Measurements from ENCODE around the gene PSMC5.
"Not testable (repeated sequence)": the region's sequence is repeated elsewhere in the genome, so short reads cannot be mapped to it uniquely, and the experiment has no call there.

PSMC5 gene

DNA sequence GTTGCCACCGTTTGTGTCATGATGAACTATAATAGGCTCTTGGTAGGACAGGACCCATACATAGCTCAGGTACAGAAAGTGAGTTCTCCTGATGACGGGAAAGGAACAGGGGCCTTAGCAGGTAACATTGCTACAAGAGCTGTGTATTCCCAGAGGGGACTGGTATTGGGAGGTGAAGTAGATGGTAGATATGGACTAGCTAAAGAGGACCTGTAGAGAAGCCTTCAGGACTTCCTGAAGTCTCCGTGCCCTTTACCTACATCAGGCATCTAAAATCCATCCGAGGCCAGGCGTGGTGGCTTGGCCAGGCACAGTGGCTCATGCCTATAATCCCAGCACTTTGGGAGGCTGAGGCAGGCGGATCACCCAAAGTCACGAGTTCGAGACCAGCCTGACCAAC is 28.0 kb downstream of the PSMC5 start:
- TF ChIP-seq RAD21 (IDR thresholded peaks at IDR 0.05; ENCODE audit: low read depth) (no peak), CREB1 (IDR thresholded peaks at IDR 0.05; ENCODE audit: low read depth) (no peak), YY1 (IDR thresholded peaks at IDR 0.05; ENCODE audit: low read depth) (no peak), TCF12 (IDR thresholded peaks at IDR 0.05; ENCODE audit: low read depth) (no peak), EGR1 (IDR thresholded peaks at IDR 0.05) (no peak), TEAD4 (IDR thresholded peaks at IDR 0.05) (no peak), USF1 (IDR thresholded peaks at IDR 0.05) (no peak), ZBTB7A (IDR thresholded peaks at IDR 0.05; ENCODE audit: low read depth) (no peak), EP300 (IDR thresholded peaks at IDR 0.05; ENCODE audit: borderline replicate concordance) (no peak), FOXM1 (IDR thresholded peaks at IDR 0.05; ENCODE audit: borderline replicate concordance, low read depth) (no peak), NFIC (IDR thresholded peaks at IDR 0.05) (no peak), CEBPB (IDR thresholded peaks at IDR 0.05) (no peak), TAF1 (IDR thresholded peaks at IDR 0.05; ENCODE audit: low read depth) (no peak)
- TF ChIP-seq, protein P1, sequence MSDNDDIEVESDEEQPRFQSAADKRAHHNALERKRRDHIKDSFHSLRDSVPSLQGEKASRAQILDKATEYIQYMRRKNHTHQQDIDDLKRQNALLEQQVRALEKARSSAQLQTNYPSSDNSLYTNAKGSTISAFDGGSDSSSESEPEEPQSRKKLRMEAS (IDR thresholded peaks at IDR 0.05), result no peak
- TF ChIP-seq, protein P2, sequence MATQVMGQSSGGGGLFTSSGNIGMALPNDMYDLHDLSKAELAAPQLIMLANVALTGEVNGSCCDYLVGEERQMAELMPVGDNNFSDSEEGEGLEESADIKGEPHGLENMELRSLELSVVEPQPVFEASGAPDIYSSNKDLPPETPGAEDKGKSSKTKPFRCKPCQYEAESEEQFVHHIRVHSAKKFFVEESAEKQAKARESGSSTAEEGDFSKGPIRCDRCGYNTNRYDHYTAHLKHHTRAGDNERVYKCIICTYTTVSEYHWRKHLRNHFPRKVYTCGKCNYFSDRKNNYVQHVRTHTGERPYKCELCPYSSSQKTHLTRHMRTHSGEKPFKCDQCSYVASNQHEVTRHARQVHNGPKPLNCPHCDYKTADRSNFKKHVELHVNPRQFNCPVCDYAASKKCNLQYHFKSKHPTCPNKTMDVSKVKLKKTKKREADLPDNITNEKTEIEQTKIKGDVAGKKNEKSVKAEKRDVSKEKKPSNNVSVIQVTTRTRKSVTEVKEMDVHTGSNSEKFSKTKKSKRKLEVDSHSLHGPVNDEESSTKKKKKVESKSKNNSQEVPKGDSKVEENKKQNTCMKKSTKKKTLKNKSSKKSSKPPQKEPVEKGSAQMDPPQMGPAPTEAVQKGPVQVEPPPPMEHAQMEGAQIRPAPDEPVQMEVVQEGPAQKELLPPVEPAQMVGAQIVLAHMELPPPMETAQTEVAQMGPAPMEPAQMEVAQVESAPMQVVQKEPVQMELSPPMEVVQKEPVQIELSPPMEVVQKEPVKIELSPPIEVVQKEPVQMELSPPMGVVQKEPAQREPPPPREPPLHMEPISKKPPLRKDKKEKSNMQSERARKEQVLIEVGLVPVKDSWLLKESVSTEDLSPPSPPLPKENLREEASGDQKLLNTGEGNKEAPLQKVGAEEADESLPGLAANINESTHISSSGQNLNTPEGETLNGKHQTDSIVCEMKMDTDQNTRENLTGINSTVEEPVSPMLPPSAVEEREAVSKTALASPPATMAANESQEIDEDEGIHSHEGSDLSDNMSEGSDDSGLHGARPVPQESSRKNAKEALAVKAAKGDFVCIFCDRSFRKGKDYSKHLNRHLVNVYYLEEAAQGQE (IDR thresholded peaks at IDR 0.05; ENCODE audit: low read depth), result no peak

DNA sequence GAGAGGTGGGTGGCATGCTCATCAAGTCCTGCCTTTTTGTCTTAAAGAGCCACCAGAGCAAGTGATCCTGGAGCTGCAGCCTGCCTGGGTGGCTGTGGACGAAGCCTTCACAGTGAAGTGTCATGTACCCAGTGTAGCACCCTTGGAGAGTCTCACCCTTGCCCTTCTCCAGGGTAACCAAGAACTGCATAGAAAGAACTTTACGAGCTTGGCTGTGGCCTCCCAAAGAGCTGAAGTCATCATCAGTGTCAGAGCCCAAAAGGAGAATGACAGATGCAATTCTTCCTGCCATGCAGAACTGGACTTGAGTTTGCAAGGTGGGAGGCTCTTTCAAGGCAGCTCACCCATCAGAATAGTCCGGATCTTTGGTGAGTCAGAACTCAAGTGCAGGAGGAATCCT is 32.0 kb downstream of the PSMC5 start:
- TF ChIP-seq FOXM1 (IDR thresholded peaks at IDR 0.05; ENCODE audit: borderline replicate concordance, low read depth), result no peak
- no peak for TF ChIP-seq EP300 (IDR thresholded peaks at IDR 0.05; ENCODE audit: borderline replicate concordance)
- TF ChIP-seq CREB1 (IDR thresholded peaks at IDR 0.05; ENCODE audit: low read depth), result no peak
- no peak for TF ChIP-seq CEBPB (IDR thresholded peaks at IDR 0.05)
- no peak for TF ChIP-seq EGR1 (IDR thresholded peaks at IDR 0.05)
- TF ChIP-seq, protein P1 (IDR thresholded peaks at IDR 0.05), result no peak
- TF ChIP-seq RAD21 (IDR thresholded peaks at IDR 0.05; ENCODE audit: low read depth), result no peak
- TF ChIP-seq YY1 (IDR thresholded peaks at IDR 0.05; ENCODE audit: low read depth), result no peak
- TF ChIP-seq TCF12 (IDR thresholded peaks at IDR 0.05; ENCODE audit: low read depth), result no peak
- TF ChIP-seq TEAD4 (IDR thresholded peaks at IDR 0.05), result no peak
- TF ChIP-seq, protein P2 (IDR thresholded peaks at IDR 0.05; ENCODE audit: low read depth), result no peak

DNA sequence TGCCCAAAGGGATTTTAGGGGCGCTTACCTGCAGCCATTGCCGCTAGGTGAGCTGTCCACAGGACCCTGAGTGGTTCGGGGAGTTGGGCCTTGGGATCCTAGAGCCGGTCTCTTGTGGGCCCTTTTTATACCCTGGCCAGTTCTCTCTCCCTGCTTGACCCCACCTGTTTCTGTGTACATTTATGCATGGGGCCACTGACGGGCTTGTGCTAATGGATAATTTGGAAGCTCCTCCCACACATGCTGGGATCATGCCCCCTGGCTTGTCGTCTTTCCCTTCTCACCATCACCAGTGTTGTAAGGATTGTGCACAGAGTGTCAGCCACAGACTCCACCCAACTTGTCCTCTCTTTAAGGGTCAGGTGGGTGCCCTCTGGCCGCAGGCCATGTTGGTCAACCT is 46.3 kb downstream of the PSMC5 start, which contains the start of gene CSH2:
Gene CSH2, minus strand, starts transcription at position 101 of the 400 bp plus-strand sequence. Its CDS starts 63 bp downstream, at position 38.
- not testable (repeated sequence) for TF ChIP-seq FOXM1 (IDR thresholded peaks at IDR 0.05; ENCODE audit: borderline replicate concordance, low read depth); EP300 (IDR thresholded peaks at IDR 0.05; ENCODE audit: borderline replicate concordance)
- TF ChIP-seq, protein P2 (IDR thresholded peaks at IDR 0.05; ENCODE audit: low read depth), result not testable (repeated sequence)

- no peak for TF ChIP-seq FOXM1 (IDR thresholded peaks at IDR 0.05; ENCODE audit: borderline replicate concordance, low read depth)
- TF ChIP-seq YY1 (IDR thresholded peaks at IDR 0.05; ENCODE audit: low read depth), result no peak
- TF ChIP-seq EP300 (IDR thresholded peaks at IDR 0.05; ENCODE audit: borderline replicate concordance), result no peak
- TF ChIP-seq, protein P1 (IDR thresholded peaks at IDR 0.05), result no peak
- no peak for TF ChIP-seq TCF12 (IDR thresholded peaks at IDR 0.05; ENCODE audit: low read depth)
- no peak for TF ChIP-seq TAF1 (IDR thresholded peaks at IDR 0.05; ENCODE audit: low read depth)
- no peak for TF ChIP-seq CREB1 (IDR thresholded peaks at IDR 0.05; ENCODE audit: low read depth)
- TF ChIP-seq ZBTB7A (IDR thresholded peaks at IDR 0.05; ENCODE audit: low read depth), result no peak
- TF ChIP-seq, protein P2 (IDR thresholded peaks at IDR 0.05; ENCODE audit: low read depth), result no peak
- TF ChIP-seq NFIC (IDR thresholded peaks at IDR 0.05), result no peak
- no peak for TF ChIP-seq USF1 (IDR thresholded peaks at IDR 0.05)
- no peak for TF ChIP-seq EGR1 (IDR thresholded peaks at IDR 0.05)
- no peak for TF ChIP-seq CEBPB (IDR thresholded peaks at IDR 0.05)
- no peak for TF ChIP-seq TEAD4 (IDR thresholded peaks at IDR 0.05)
- no peak for TF ChIP-seq RAD21 (IDR thresholded peaks at IDR 0.05; ENCODE audit: low read depth)
These were observed 53.5 kb downstream of the PSMC5 start for GRCh38 chr17:63880706-63881105.
